T follicular helper cell (primary cell): ENCODE results near the gene ABHD5.

Experiments used
- DNase-seq: peaks from one replicate; pipeline ENCODE4 v3.0.0-alpha.2; 2020; ENCODE audit warnings: low read depth

Gene ABHD5

DNA sequence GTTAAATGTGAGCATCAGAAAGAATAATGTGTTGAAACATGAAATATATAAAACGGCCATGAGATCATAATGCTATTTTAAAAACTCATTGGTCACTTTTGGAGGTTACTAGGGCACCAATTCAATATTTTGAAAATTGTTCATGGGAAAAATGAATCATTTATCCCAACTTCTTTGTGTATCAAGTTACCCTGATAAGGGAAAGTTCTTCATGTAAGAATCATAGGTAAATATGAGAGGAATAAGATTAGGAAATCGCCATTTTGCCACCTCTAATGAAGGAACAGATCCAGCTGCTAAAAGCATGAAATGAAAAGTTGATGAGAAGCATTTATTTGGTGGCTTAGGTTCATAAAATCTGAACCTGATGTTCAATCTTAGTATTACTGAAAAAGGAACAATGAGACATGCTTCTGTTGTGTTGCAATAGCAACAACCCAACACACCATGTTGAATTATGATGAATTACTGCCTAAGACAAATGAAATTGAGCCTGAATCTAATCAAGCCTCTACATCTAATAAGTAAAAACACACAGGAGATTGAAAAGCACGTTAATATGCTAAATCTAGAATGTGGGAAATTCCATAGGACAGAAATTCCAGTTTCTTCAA is 32.5 kb downstream of the ABHD5 start:
- no peak for DNase-seq

DNA sequence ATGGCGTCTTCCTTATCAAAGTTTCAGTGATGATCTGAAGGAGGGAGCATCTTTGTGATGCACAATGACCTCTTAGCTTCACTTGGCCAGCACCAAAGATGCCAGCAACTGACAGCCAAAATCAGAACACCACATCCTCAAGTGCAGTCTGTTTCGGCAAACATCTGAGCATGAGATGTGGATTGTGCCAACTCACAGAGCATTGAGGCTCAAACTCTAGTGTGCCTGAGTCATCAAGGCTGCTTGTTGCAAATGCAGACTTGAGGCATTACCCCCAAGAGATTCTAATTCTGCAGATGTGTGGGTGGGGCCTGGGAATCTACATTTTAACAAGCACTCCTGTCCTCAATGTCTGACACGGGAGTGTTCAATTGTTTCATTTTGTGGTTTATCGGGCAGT is 35.8 kb downstream of the ABHD5 start:
- DNase-seq, result no peak

DNA sequence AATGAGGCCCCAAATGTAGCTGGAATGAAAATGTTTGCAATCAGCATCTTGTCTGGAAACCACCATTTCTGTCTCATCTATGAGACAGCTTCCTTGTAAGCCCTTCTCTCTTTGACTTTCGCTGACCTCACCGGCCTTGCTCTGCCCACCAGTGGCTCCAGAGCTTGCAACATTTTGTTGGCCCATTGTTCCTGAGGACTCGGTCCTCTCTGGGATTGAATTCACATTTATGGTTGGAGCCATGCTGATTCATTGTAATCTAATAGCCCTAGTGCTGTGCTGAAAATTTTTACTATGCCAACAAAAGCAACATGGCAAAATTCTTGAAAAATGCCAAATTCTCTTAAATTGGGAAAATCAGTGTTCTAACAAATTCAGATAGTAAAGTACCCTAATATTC is 37.2 kb downstream of the ABHD5 start:
- DNase-seq, result no peak

DNA sequence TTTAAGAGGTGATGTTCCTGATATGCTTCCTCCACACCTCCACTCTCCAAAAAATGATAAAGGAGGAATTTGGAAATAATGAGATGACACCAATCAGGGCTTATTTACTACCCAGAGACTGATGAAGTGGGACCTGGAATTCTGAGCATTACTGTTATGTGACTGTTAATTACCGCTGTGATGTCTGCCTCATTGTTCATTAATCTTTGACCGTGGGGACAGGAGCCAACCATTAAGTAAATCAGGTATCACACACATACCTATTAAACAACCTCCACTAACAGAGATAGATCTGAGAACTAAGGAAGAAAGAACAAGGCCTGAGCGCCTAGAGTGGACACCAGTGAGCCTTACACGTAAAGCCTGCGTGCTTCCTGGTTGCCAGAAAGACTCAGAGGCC is 37.7 kb downstream of the ABHD5 start:
- no peak for DNase-seq

DNA sequence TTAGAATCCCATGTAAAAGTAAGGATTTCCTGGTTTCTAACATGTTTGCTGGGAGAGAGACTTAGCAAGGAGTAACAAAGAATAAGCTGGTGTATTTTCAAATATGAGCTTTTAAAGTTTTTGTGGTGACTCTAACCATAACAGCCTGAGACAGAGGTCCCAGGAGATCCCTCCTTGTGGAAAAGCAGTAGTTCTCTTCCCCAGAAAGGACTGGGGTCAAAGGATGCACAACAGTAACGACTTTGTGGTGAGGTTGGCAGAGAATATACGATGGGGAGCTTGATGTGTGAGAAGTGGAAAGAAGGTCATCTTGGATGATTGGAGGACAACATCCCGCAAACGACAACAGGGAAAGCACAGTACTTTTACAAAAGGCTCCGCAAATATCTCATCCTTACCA is 38.2 kb downstream of the ABHD5 start:
- no peak for DNase-seq

DNA sequence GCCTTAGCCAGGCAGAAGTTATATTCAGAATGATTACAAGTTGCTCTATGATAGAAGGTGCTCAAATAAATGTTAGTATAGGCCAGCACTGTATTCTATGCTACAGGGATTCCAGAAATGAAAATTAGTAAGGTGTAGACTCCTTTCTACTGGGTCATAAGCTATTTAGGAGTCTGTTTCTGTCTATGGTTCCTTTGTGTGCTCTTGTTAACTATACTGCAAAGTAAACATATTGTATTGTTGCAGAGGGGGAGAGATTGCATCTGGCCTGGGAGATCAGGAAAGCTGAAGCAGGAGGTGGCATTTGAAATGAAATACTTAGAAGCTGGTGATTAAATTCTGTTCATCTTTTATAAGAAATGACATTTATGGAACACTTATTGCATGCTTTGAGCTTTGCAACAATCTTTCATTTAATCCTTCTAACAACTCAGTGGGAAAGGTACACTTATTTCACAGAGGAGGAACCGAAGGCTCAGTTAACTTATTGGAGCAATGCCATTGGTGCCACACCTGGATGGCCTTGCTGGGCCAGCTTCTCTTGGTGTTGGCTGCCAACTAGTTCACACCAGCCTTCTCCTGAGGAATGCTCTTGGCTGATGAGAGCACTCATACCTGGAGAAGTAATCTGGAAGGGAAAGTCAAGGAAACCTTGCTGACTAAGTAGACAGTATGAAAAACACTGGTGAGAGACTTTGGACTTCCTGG is 39.1 kb downstream of the ABHD5 start:
- DNase-seq, result no peak

DNA sequence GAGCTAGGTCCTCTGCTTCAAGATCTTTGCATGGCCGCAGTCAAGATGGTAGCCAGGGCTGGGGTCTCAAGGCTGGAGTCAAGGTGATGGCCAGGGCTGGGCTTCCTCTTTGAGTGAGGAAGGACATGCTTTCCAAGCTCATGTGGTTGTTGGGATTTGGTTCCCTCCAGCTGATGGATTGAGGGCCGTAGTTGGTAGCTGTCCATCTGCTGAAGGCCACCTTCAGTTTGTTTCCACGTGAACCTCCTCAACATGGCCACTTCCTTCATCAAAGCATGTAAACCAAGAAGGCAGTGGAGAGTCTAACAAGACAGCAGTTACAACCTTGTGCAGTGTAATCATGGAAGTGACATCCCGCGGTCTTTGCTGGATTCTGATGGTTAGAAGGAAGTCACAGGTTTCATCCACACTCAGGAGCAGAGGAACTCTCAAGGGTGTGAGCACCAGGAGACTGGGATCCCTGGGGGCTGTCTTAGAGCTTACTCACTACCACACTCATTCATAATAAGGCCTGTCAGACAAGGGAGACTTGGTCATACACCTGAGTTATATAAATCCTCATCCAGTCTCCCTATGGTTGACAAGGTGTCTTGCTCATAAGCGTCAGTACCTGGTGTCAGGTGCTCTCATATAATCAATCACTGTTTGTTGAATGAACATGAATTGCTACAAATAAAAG is 42.1 kb downstream of the ABHD5 start:
- no peak for DNase-seq

DNA sequence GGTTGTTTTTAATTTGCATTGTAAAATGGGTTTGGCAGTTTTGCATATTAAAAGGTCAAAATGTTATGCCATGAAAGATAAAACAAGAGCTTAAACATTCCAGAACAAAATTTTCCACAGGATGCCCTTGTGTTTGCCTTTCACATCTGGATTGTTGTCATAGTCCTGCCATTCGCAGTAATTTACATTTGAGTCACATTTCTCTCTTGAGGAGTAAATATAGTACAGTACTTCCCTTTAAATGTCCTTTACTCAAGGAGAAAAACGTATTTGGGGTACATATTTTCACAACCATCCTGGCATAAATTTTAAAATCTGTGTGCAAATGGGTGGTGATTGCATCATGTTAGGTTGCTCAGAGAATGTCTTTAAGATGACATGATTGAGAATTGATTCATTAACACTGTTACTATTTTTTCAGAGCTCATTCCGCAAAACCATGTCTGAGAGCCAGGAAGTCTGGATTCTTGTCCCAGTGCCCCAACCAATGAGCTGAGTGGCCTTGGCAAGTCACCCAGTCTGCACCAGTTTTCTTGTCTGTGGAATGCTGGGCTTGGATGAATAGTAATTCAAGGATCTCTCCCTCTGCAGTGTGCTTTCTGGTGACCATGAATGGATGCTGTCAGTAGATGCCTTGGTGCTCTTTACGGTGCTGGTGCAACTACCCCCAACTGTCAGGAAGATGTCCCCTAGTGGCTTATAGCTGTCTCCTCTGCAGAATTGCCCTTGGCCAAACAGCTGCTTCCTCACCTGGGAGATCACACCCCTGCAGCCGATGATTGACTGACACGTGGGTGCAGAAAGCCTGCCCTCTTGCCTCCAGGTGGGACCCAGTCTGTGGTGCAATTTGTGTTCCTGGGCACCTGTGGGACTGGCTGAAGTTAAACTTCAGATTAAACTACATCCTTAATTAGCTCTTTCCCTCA is 43.0 kb downstream of the ABHD5 start:
- no peak for DNase-seq

DNA sequence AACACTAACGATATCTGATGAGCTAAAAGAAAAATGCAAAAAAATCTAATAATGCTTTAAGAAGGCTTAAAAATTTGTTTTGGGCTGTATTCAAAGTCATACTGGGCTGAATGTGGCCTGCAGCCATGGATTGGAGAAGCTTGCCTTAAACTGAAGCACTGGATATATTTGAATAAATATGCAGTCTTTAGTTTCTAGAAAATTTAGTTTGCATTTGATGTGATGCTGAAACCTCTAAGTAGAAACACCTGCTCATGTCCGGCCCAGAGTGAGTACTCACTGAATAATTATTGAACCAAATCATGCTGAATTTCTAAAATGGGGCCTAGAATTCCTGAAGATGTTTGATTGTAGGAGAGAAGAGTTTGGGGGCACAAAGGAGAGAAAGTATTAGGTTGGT is 43.9 kb downstream of the ABHD5 start:
- no peak for DNase-seq

DNA sequence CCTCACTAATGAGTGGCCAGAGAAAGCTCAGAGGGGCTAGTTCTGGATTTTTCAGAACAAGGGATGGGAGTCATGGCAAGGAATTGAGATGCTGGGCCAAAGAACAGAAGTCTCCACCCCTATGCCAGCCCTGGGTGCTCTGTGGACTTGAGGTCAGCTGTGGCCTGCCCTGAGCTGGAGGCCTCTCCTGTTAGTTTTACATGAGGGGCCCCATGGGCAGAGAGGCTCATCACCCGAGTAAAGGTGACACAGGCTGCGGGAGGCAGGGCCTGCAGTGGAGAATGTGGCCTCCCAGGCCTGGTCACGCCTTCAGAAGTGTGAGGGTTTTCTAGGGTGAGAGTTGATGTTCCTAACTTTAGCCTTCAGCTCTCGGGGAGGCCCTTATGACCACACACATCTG is 44.9 kb downstream of the ABHD5 start:
- no peak for DNase-seq

DNA sequence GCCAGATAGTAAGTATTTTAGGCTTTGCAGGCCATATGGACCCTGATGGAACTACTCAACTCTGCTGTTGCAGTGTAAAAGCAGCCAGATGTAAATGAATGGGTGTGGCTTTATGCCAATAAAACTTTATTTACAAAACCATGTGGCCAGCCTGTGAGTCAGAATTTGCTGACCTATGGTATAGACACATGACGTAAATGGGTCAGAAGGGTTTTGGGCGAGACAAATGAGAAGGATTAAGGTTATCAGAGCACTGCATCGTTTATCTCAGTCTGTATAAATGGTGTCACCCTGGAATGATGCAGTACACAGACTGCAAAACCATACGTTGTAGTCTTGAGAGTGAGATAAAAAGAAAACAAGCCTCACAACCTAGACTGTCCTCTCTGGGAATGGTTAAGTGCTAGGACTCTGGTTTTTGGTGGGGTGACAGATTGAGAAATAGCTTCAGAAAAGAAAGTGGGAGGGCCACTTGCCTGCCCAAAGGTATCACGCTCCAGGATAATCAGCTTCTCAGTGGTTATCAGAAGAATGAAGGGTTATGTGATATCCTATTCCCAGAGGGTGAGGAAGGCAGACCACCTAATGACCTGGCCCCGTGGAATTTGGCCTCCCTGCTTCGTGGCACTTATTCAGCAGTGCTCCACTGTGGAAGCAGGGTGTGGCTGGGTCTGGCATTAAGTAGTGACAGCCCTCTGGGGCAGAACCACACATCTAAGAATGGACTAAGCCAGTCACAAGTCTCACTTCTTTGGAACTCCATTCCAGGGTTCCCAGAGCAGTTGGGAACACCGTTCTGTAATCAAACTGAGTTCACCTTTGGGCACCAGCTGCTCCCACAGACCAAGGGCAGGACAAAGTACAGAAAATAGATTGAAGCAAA is 46.1 kb downstream of the ABHD5 start:
- no peak for DNase-seq

DNA sequence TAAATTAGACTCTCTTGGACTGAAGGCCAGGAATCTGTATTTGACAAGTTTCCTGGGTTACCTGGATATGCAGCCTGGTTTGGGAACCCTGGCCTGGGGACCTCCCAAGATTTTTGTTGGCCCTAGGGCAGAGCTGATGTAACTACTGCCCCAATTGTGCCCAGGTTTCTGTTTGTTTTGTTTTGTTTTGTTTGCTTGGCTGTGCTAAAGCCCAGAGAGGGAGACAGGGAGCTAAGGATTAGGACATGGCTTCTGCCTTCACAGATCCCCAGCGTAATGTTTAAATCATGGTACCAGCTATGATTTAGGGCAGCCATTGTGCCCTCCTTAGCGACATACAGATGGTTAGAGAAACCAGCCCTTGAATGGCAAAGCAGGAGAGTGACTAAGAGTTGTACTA is 47.6 kb downstream of the ABHD5 start:
- no peak for DNase-seq

DNA sequence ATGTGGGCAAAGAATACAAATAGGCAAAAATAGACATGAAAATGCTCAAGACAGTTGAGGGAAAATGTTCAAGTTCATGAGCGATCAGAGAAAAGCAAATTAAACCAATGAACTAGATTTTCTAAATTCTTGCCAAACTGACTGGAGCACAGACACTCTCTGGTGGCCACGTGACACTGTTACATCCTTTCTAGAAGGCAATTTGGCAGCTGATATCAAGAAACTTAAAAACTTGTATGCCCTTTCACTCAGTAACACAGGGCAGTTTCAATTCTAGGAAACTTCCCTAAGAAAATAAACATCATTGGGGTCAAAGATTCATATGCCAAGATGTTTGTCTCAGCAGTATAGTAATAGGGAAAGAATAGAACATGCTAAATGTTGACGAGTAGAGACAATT is 52.2 kb downstream of the ABHD5 start:
- DNase-seq, result no peak

DNA sequence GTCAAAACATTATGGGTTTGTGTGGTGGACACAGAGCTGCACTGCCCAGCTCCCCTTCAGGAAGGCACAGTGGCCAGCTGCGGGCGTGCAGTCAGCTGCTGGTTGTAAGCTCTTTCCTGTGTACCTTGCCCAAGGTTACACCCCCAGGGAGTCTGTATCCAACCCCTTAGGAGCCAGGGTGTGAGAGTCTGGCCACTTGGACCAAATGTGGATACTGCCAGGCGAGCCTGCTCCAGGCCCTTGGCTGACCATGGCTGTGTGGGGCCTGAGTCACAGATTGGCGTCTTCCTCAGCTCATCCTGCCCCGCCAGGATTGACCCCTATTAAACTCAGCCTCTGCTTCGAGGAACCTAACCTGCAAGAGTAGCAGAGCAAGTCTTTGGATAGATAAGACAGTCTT is 56.9 kb downstream of the ABHD5 start:
- no peak for DNase-seq

DNA sequence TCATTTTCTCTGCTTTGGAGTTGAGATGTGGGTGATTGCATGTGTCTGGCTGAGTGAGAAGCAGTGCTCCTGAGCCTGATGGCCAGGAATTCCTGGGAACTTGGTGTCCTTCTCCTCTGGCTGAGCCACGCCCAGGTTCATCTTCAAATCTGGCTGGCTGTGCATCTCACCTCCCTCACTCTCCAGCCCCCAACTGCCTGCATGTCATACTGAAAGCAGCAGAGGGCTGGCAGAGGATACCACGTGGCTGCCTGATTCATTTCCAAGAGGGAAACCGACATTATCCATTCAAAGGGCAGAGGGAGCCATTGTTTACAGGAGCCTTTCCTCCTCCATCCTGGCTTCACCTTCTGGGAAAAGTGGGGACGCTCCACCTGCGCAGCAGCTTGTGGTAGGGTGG is 57.4 kb downstream of the ABHD5 start:
- DNase-seq, result no peak

DNA sequence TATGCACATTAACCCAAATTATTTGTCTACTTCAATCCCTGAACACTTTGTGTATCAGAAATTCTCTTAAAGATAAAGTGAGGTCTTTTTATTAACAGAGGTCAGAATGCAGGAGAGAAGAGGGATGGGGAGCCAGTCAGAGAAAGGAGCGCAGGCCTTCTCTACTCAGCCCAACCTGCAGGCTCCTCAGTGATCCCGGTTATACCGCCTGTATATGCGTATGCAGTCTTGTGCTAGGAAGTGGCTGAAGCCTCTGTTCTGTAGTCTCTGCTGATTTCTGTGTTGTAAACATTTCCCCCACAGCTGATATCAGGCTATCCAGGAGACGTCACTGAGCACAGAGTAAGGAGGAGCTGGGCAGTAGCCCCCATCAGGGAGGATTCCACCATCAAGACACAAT is 57.9 kb downstream of the ABHD5 start:
- no peak for DNase-seq

DNA sequence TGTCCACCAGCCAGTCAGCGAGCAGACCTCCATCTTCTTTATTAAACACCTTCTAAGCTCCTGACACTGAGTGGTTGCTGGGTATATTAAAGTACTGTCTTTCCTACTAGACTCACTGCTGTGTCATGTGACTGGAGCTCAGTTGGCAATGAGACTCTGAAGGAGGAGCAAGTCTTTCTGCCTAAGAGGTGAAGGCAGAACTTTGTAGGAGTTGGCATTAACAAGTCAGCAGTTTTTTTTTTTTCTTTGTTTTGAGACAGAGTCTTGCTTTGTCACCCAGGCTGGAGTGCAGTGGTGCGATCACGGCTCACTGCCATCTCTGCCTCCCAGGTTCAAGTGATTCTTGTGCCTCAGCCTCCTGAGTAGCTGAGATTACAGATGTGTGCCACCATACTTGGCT is 62.2 kb downstream of the ABHD5 start:
- DNase-seq, result no peak

DNA sequence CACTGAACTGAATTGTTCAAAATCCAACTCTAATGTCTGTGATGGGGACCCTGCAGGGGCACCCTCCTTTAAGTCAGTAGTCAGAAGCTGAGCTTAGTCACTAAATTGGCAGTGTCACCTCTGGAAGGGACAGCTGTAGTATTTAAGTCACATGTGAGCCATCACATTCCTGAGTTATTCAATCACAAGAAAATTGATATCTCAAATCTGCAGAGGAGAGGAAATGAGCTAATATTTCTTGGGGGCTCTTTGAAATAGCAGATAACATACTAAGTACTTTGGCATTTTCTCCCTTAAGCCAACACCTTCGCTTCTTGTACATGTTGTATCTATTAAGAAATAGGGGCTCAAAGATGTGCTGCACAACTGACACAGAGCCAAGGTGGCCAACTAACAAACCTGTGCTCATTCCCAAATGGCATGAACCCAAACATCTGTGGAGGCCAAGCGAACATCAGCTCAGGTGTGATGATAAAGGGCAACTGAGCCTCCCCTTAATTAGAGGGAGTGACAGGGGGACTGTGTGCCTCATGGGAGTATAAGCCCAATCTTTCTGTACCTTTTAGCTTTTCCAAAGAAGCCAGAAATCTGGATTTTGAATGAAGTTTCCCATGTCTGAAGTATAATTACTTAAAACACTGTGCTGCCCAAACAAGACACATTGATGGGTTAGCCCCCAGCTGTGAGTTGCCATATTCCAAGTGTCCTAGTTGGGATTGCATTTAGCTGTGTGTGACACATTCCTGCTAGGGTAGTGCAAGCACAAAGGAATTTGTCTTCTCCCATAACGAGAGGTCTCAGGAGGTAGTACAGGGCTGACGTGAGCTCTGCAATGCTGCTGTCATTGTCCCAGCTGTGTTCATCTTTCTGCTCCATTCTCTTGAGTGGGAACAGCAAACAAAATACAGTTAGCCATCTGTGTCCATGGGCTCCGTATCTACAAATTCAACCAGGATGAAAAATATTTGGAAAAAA is 63.3 kb downstream of the ABHD5 start:
- DNase-seq, result no peak

DNA sequence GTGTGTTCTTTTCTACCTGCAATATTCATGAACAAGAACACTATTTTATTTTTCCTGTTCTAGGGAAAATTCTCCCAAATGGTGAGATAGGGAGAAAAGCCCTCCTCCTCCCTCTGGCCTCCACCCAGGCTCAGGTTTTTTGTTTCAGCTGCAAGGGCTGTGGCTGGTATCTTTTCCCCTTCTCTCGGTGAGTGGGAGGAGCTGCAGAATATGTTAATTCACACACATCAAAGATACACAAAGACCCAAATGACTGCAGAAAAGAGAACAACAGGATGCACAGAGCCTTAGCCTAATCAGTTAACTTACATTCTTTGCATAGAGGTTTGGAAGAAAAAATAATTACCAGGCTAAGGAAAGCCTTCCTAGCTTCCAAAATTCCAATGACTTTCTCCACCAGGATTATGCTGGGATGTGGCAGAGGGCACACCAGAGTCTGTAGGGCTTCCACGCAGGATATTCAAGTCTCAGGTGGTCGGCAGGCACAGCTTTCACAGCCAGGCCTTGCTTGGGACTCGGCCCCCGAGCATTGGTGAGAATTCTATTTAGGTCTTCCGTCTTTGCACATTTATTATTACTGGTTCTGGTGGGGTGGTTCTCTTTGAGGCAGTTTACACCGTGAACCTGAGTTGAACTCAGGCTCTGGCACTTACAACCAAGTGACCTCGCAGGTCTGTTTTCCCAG is 64.9 kb downstream of the ABHD5 start:
- DNase-seq, result no peak
